GM12872 (cell line): Measurements from ENCODE around the gene MDGA2.

Source experiments
- CTCF ChIP-seq: IDR thresholded peaks from 3 replicates; pipeline ENCODE4 v1.5.1; 2011; ENCODE audit warnings: low read depth, mild to moderate bottlenecking, low read length, moderate library complexity; ENCODE audit not compliant: insufficient read depth

Gene MDGA2

GRCh38 chr14:47179906-47180305 is 495.5 kb downstream of the MDGA2 start:
- TF ChIP-seq CTCF, result no peak

- no peak for TF ChIP-seq CTCF
These were observed 508.0 kb downstream of the MDGA2 start for GRCh38 chr14:47167402-47167801.

GRCh38 chr14:47155395-47155794 is 520.0 kb downstream of the MDGA2 start:
- TF ChIP-seq CTCF, result no peak

- TF ChIP-seq CTCF, result no peak
These were observed 521.1 kb downstream of the MDGA2 start for GRCh38 chr14:47154276-47154797.

- no peak for TF ChIP-seq CTCF
These were observed 521.7 kb downstream of the MDGA2 start for GRCh38 chr14:47153746-47154145.

GRCh38 chr14:47150267-47150666 is 525.1 kb downstream of the MDGA2 start:
- TF ChIP-seq CTCF, result no peak

- no peak for TF ChIP-seq CTCF
These were observed 526.1 kb downstream of the MDGA2 start for GRCh38 chr14:47149326-47149725.
